GM23338 (cell line): ENCODE measurements around the gene SPAG16. TPM values are rescaled to one million over a fixed set of nuclear protein-coding genes. Genes with fewer than 3 reads are reported as not detected.

Source experiments
- ATAC-seq: fragments of 200-7000 bp; cut with Tn5 transposase; 3 replicates; pipeline ENCODE4 v1.9.1; 2020
- DNase-seq: peaks from one replicate; pipeline ENCODE4 v3.0.0-alpha.2; 2015; ENCODE audit warnings: low spot score
- H2AFZ ChIP-seq: fragments of 200-600 bp; sonication (generic); 2 replicates; pipeline ENCODE4 v1.8.0; 2016; ENCODE audit warnings: antibody characterized with exemption, mild to moderate bottlenecking, moderate library complexity
- H3F3A ChIP-seq: fragments of 200-600 bp; sonication (generic); replicated peaks from 2 replicates; pipeline ENCODE4 v1.8.0; 2017; ENCODE audit warnings: antibody characterized with exemption, mixed run types, low read depth
- H3K27ac ChIP-seq: fragments of 200-600 bp; sonication (generic); 2 replicates; pipeline ENCODE4 v1.6.1; 2016; ENCODE audit warnings: low read depth
- H3K27me3 ChIP-seq: fragments of 200-600 bp; sonication (generic); 2 replicates; pipeline ENCODE4 v1.8.0; 2016; ENCODE audit warnings: mild to moderate bottlenecking, mixed run types, moderate library complexity; ENCODE audit not compliant: insufficient read depth
- H3K36me3 ChIP-seq: fragments of 200-600 bp; sonication (generic); 2 replicates; pipeline ENCODE4 v1.8.0; 2016; ENCODE audit warnings: mild to moderate bottlenecking; ENCODE audit not compliant: insufficient read depth
- H3K4me1 ChIP-seq: fragments of 200-600 bp; sonication (generic); 2 replicates; pipeline ENCODE4 v1.8.0; 2016; ENCODE audit warnings: mild to moderate bottlenecking, moderate library complexity; ENCODE audit not compliant: insufficient read depth
- H3K4me2 ChIP-seq: fragments of 200-600 bp; sonication (generic); 2 replicates; pipeline ENCODE4 v1.7.1; 2017; ENCODE audit warnings: mixed run types
- H3K4me3 ChIP-seq: fragments of 200-600 bp; sonication (generic); 2 replicates; pipeline ENCODE4 v1.6.1; 2016; ENCODE audit warnings: mixed run types
- H3K79me2 ChIP-seq: fragments of 200-600 bp; sonication (generic); replicated peaks from 2 replicates; pipeline ENCODE4 v1.8.0; 2017; ENCODE audit warnings: mild to moderate bottlenecking; ENCODE audit not compliant: insufficient read depth
- H3K9me2 ChIP-seq: fragments of 200-600 bp; sonication (generic); 2 replicates; pipeline ENCODE4 v1.8.0; 2017; ENCODE audit not compliant: insufficient read depth
- H4K20me1 ChIP-seq: fragments of 200-600 bp; sonication (generic); replicated peaks from 2 replicates; pipeline ENCODE4 v1.8.0; 2017; ENCODE audit warnings: mild to moderate bottlenecking; ENCODE audit not compliant: insufficient read depth
- H3K27ac Mint-ChIP-seq: 2 replicates; pipeline ENCODE4 v1.8.0; 2020; ENCODE audit warnings: inconsistent platforms, mild to moderate bottlenecking, moderate library complexity, mixed read lengths
- H3K27me3 Mint-ChIP-seq: 3 replicates; pipeline ENCODE4 v1.8.0; 2022; ENCODE audit warnings: low read depth, mild to moderate bottlenecking, moderate library complexity, mixed read lengths, inconsistent platforms; ENCODE audit not compliant: insufficient read depth, poor library complexity
- H3K36me3 Mint-ChIP-seq: 3 replicates; pipeline ENCODE4 v1.8.0; 2021; ENCODE audit warnings: low read depth, mild to moderate bottlenecking, inconsistent platforms, moderate library complexity, mixed read lengths
- H3K4me1 Mint-ChIP-seq: 3 replicates; pipeline ENCODE4 v1.8.0; 2020; ENCODE audit warnings: mild to moderate bottlenecking, inconsistent platforms, mixed read lengths
- H3K4me3 Mint-ChIP-seq: 3 replicates; pipeline ENCODE4 v1.8.0; 2021; ENCODE audit warnings: moderate library complexity, mild to moderate bottlenecking, inconsistent platforms, mixed read lengths
- H3K9me3 Mint-ChIP-seq: 3 replicates; pipeline ENCODE4 v1.8.0; 2020; ENCODE audit warnings: moderate library complexity, mild to moderate bottlenecking, inconsistent platforms, mixed read lengths
- CTCF ChIP-seq, 2 experiments: fragments of 200-600 bp in 1 of 2; sonication (generic) in 1 of 2; conservative IDR thresholded peaks; 2 replicates each; pipeline versions ENCODE4 v1.5.1 to v1.6.1; 2016 to 2017; ENCODE audit warnings: antibody characterized with exemption in 2 of 2, low read depth in 2 of 2, mild to moderate bottlenecking in 2 of 2, moderate library complexity in 1 of 2
- ETS1 ChIP-seq: IDR thresholded peaks from 2 replicates; pipeline ENCODE4 v1.6.1; 2016; ENCODE audit warnings: antibody characterized with exemption
- JUNB ChIP-seq: IDR thresholded peaks from one replicate; pipeline ENCODE4 v1.6.1; 2016; ENCODE audit warnings: antibody characterized with exemption; ENCODE audit not compliant: unreplicated experiment
- NANOG ChIP-seq: IDR thresholded peaks from 2 replicates; pipeline ENCODE4 v1.6.1; 2016; ENCODE audit warnings: antibody characterized with exemption, borderline replicate concordance
- POLR2AphosphoS5 ChIP-seq: IDR thresholded peaks from 2 replicates; pipeline ENCODE4 v1.6.1; 2016; ENCODE audit warnings: antibody characterized with exemption, low read depth
- REST ChIP-seq: IDR thresholded peaks from one replicate; pipeline ENCODE4 v1.6.1; 2018; ENCODE audit warnings: antibody characterized with exemption; ENCODE audit not compliant: unreplicated experiment
- STAT1 ChIP-seq: IDR thresholded peaks from one replicate; pipeline ENCODE4 v1.6.1; 2016; ENCODE audit warnings: antibody characterized with exemption; ENCODE audit not compliant: unreplicated experiment
- ZNF114 ChIP-seq: fragments of 250-450 bp; sonication (Bioruptor Pico); IDR thresholded peaks from 2 replicates; pipeline ENCODE4 v1.5.0; 2020; ENCODE audit warnings: mild to moderate bottlenecking, moderate library complexity
- ZNF331 ChIP-seq: fragments of 250-450 bp; sonication (Bioruptor Pico); IDR thresholded peaks from 2 replicates; pipeline ENCODE4 v1.5.0; 2020; ENCODE audit warnings: low read depth, mild to moderate bottlenecking, moderate library complexity
- polyA plus RNA-seq: library from polyadenylated mRNA; unstranded; fragments of >200 nt; fragmentation: Nextera tagmentation; extraction: Ambion mirVana; gene quantifications from 2 replicates; pipeline ENCODE4 v1.2.1, GENCODE V29; 2016
- total RNA-seq: library from RNA; depleted of rRNA; stranded (reverse); fragments of >200 nt; shearing (Covaris generic); gene quantifications from 2 replicates; pipeline ENCODE4 v1.2.3, GENCODE V29; 2014

The SPAG16 gene
- total and polyA plus RNA-seq, 2 experiments from 2014 or later: 19.7 to 47.8 TPM

GRCh38 chr2:214079032-214079431 lies 794.8 kb downstream of the SPAG16 start:
- TF ChIP-seq POLR2AphosphoS5 (no peak), NANOG (no peak), STAT1 (no peak), ETS1 (no peak), JUNB (no peak), CTCF (conservative IDR thresholded peaks at IDR 0.05; ENCODE audit: low read depth in 2 of 2) (peak; percentile 45 to 52), ZNF114 (CRISPR knock-in tag) (no peak), ZNF331 (CRISPR knock-in tag) (no peak)
- no peak overlapping the region for H3K4me2 ChIP-seq
- H2AFZ ChIP-seq: no peak overlapping the region
- H3K4me3 Mint-ChIP-seq: no peak overlapping the region
- H3K4me3 ChIP-seq: no peak overlapping the region
- no peak overlapping the region for H3K27ac Mint-ChIP-seq
- H3K36me3 ChIP-seq: no peaks in the 10 kb centered on the region
- no peaks in the 10 kb centered on the region for H3F3A ChIP-seq
- H4K20me1 ChIP-seq: no peaks in the 10 kb centered on the region
- ATAC-seq: no peak
- H3K27me3 Mint-ChIP-seq: no peaks in the 10 kb centered on the region
- H3K36me3 Mint-ChIP-seq: no peaks in the 10 kb centered on the region
- H3K4me1 ChIP-seq: no peaks in the 10 kb centered on the region; the same call in 1 of the 2 replicates
- no peaks in the 10 kb centered on the region for H3K27me3 ChIP-seq
- H3K9me2 ChIP-seq: no peaks in the 10 kb centered on the region
- DNase-seq: no peak
- no peak overlapping the region for H3K27ac ChIP-seq
- H3K9me3 Mint-ChIP-seq: no peaks in the 10 kb centered on the region
- H3K79me2 ChIP-seq: no peaks in the 10 kb centered on the region
- peaks cover 7% of the 10 kb centered on the region; the same call in 2 of the 3 replicates for H3K4me1 Mint-ChIP-seq

DNA sequence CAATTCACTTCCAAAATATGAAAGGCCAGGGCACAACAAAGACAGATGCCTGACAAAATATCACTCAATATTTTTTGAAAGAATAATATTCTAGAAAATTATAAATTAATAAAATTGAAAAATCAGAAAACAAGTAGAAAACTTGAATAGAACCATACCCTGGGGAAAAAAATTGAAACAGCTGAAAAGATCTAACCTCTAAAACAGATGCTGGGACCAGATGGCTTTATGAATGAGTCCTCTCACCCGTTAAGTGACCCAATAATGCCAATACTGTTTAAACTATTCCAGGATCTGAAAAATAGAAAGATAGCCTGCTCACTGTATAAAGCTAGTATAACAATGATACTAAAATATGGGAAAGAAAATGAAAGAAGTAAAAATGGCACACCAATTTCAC lies 804.3 kb downstream of the SPAG16 start:
- H3K9me3 Mint-ChIP-seq: no peaks in the 10 kb centered on the region
- DNase-seq (no peak), ATAC-seq (no peak)
- Histone ChIP-seq H3K27ac (no peak overlapping the region), H3K36me3 (no peaks in the 10 kb centered on the region), H2AFZ (no peak overlapping the region), H3K79me2 (no peaks in the 10 kb centered on the region), H3K27me3 (no peaks in the 10 kb centered on the region), H3K4me1 (no peaks in the 10 kb centered on the region), H3K9me2 (no peaks in the 10 kb centered on the region), H4K20me1 (no peaks in the 10 kb centered on the region), H3K4me3 (no peak overlapping the region), H3K4me2 (no peak overlapping the region), H3F3A (no peaks in the 10 kb centered on the region)
- no peaks in the 10 kb centered on the region for H3K27me3 Mint-ChIP-seq
- no peaks in the 10 kb centered on the region for H3K36me3 Mint-ChIP-seq
- H3K4me1 Mint-ChIP-seq: no peaks in the 10 kb centered on the region
- H3K27ac Mint-ChIP-seq: no peak overlapping the region
- H3K4me3 Mint-ChIP-seq: no peak overlapping the region
- TF ChIP-seq REST: no peak
- no peak for TF ChIP-seq CTCF (conservative IDR thresholded peaks at IDR 0.05; ENCODE audit: low read depth in 2 of 2)
- TF ChIP-seq NANOG: no peak
- no peak for TF ChIP-seq ETS1
- TF ChIP-seq ZNF331 (CRISPR knock-in tag): no peak
- no peak for TF ChIP-seq STAT1
